ENCODE results near the gene OR5AL1.
"Not testable (repeated sequence)": the region's sequence is repeated elsewhere in the genome, so short reads cannot be mapped to it uniquely, and the experiment has no call there.

The OR5AL1 gene

GRCh38 chr11:56412396-56412795 lies at the start of gene OR5AL1:
Gene OR5AL1 (plus strand): TSS chr11:56412696.
- no peak for DNase-seq

GRCh38 chr11:56375324-56375723 lies 37.2 kb upstream of the OR5AL1 start, which contains the start of gene OR8U1:
Gene OR8U1 (plus strand): TSS chr11:56375624. CDS start chr11:56375624, 0 bp downstream.
- DNase-seq: no peak

- no peak for DNase-seq
These were observed 32.4 kb upstream of the OR5AL1 start for GRCh38 chr11:56380120-56380519.

GRCh38 chr11:56394381-56394780 lies 18.1 kb upstream of the OR5AL1 start:
- no peak for DNase-seq

- DNase-seq: no peak
These were observed 16.4 kb upstream of the OR5AL1 start for GRCh38 chr11:56396047-56396446.

DNA sequence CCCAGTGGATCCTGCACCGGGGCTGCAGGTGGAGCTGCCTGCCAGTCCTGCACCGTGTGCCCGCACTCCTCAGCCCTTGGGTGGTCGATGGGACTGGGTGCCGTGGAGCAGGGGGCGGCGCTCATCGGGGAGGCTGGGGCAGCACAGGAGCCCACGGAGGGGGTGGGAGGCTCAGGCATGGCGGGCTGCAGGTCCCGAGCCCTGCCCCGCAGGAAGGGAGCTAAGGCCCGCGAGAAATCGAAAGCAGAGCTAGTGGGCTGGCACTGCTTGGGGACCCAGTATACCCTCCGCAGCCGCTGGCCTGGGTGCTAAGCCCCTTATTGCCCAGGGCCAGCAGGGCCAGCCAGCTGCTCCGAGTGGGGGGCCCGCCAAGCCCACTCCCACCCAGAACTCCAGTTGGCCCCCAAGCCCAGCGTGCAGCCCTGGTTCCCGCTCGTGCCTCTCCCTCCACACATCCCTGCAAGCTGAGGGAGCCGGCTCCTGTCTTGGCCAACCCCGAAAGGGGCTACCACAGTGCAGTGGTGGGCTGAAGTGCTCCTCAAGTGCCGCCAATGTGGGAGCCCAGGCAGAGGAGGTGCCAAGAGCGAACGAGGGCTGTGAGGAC lies 10.5 kb upstream of the OR5AL1 start:
- not testable (repeated sequence) for DNase-seq

DNA sequence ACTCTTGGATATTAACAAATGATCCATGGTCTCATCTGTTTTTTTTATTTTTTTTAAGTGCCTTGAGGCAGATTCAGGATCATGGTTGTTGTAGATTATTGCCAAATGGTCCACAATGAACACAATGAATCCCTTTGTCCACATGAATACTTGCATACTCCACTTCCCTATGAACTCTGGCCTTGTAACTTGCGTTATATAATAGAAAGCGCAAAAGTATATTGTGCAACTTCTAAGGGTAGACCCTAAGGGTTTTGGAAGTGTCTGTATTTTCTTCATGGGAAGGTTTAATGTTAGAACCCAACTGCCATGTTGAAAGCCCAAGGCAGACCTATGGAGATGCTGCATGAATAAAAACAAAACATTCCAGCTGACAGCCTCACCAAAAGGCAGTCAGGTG lies 8.1 kb upstream of the OR5AL1 start:
- DNase-seq: no peak

DNA sequence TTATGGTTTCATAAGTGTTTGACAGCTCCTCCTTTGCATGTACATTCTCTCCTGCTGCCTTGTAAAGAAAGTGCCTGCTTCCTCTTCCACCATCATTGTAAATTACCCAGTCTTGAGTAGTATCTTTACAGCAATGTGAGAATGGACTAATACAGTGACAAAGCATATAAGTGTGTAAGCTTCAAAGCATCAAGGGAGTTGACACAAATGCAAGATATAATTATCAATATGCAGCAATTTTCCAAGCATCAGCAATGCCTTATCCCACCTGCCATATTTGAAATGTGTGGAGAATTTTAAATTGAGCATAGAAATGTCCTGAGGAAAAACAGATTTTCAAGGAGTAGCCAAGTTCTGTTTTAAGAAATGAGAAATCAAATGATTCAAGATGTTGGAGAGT lies 1.7 kb upstream of the OR5AL1 start:
- no peak for DNase-seq

DNA sequence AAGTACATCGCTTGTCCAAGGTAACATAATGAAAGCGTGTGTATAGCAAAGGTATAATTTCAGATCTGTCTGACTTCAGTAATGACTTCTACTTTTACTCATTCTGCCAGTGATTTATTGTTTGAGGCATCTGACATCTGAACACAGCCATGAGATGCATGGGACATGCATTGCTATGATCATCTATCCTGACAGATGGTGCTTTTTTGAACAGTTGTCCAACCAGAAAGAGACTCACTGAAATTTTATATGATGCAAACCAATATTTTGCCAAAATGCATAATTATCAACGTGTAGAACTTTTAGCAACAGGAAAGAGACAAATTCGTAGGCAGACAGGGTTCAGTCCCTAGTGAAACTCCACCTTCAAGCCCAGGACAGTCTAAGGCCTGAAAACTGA lies 41.0 kb downstream of the OR5AL1 start:
- DNase-seq: no peak

GRCh38 chr11:56457076-56457475 lies 44.6 kb downstream of the OR5AL1 start:
- DNase-seq: no peak

Data from activated CD8-positive, alpha-beta memory T cell treated with anti-CD3 and anti-CD28 coated beads for 24 hours (primary cell).